PC-9 (cell line): Measurements from ENCODE around the gene EIF5A. TPM values are rescaled to one million over a fixed set of nuclear protein-coding genes. Genes with fewer than 3 reads are reported as not detected.

Experiments
- BruUV-seq: library from RNA; stranded (reverse); fragments of 400-500 nt; replicated peaks from 2 replicates; lab custom pipeline; 2021; lab: Mats Ljungman, UMichigan
- CTCF ChIA-PET: fragments of 300-600 bp; sonication (Branson Sonifier 250); formaldehyde crosslinking; loops from one replicate; lab custom pipeline; 2022; ENCODE audit warnings: antibody characterized with exemption; lab: Charles Lee
- POLR2A ChIA-PET: fragments of 300-600 bp; sonication (Branson Sonifier 250); formaldehyde crosslinking; loops from one replicate; lab custom pipeline; 2022; ENCODE audit warnings: antibody characterized with exemption; ENCODE audit not compliant: unreplicated experiment; lab: Charles Lee
- DNase-seq, 2 experiments: peaks; one replicate each; pipeline versions ENCODE4 v3.0.0 to v3.0.0-alpha.2; 2015 to 2022; ENCODE audit warnings: mixed read lengths in 1 of 2
- H2AFZ ChIP-seq: fragments of 200-600 bp; sonication (generic); 2 replicates; pipeline ENCODE4 v1.8.1; 2017; ENCODE audit warnings: antibody characterized with exemption
- H3F3A ChIP-seq: fragments of 200-600 bp; sonication (generic); 2 replicates; pipeline ENCODE4 v1.8.1; 2017; ENCODE audit warnings: antibody characterized with exemption, mild to moderate bottlenecking, low read depth; ENCODE audit not compliant: insufficient read depth
- H3K27ac ChIP-seq: fragments of 200-600 bp; sonication (generic); 2 replicates; pipeline ENCODE4 v1.6.1; 2016; ENCODE audit warnings: mixed run types
- H3K27me3 ChIP-seq: fragments of 200-600 bp; sonication (generic); 2 replicates; pipeline ENCODE4 v1.6.1; 2016; ENCODE audit warnings: low read depth, mixed run types; ENCODE audit not compliant: insufficient read depth
- H3K36me3 ChIP-seq: fragments of 200-600 bp; sonication (generic); 2 replicates; pipeline ENCODE4 v1.6.1; 2016; ENCODE audit warnings: low read depth, mixed run types
- H3K4me1 ChIP-seq: fragments of 200-600 bp; sonication (generic); replicated peaks from 2 replicates; pipeline ENCODE4 v1.6.1; 2016; ENCODE audit warnings: mixed run types; ENCODE audit not compliant: insufficient read depth
- H3K4me2 ChIP-seq: fragments of 200-600 bp; sonication (generic); 2 replicates; pipeline ENCODE4 v1.6.1; 2017; ENCODE audit warnings: mixed run types
- H3K4me3 ChIP-seq: fragments of 200-600 bp; sonication (generic); 2 replicates; pipeline ENCODE4 v1.6.1; 2016; ENCODE audit warnings: mixed run types
- H3K79me2 ChIP-seq: fragments of 200-600 bp; sonication (generic); 2 replicates; pipeline ENCODE4 v1.6.1; 2017; ENCODE audit warnings: low read depth, mixed run types
- H3K9me2 ChIP-seq: fragments of 200-600 bp; sonication (generic); 2 replicates; pipeline ENCODE4 v1.8.1; 2017; ENCODE audit warnings: mild to moderate bottlenecking; ENCODE audit not compliant: insufficient read depth
- H3K9me3 ChIP-seq: fragments of 200-600 bp; sonication (generic); 2 replicates; pipeline ENCODE4 v1.8.1; 2016; ENCODE audit warnings: low read depth; ENCODE audit not compliant: insufficient read depth
- H4K20me1 ChIP-seq: fragments of 200-600 bp; sonication (generic); 2 replicates; pipeline ENCODE4 v1.8.1; 2017; ENCODE audit not compliant: insufficient read depth
- EZH2 ChIP-seq: fragments of 200-600 bp; sonication (generic); IDR thresholded peaks from 2 replicates; pipeline ENCODE4 v1.8.0; 2017; ENCODE audit warnings: antibody characterized with exemption, low read depth
- intact Hi-C: fragments of 100-400 bp; cut with micrococcal nuclease; formaldehyde crosslinking; loops from one replicate; pipeline ENCODE4 v1.10.0; 2022; ENCODE audit not compliant: unreplicated experiment
- total RNA-seq: library from RNA; stranded (reverse); gene quantifications from 2 replicates; pipeline ENCODE4 v1.2.3, GENCODE V29; 2021
- TF ChIP-seq, protein P1 (sequence below): fragments of 200-600 bp; sonication (generic); conservative IDR thresholded peaks from 2 replicates; pipeline ENCODE4 v1.6.1; 2017; ENCODE audit warnings: mixed run types, antibody characterized with exemption, mild to moderate bottlenecking, moderate library complexity

The EIF5A gene
- total RNA-seq, 1 experiment from 2014 or later: 1,298 TPM

DNA sequence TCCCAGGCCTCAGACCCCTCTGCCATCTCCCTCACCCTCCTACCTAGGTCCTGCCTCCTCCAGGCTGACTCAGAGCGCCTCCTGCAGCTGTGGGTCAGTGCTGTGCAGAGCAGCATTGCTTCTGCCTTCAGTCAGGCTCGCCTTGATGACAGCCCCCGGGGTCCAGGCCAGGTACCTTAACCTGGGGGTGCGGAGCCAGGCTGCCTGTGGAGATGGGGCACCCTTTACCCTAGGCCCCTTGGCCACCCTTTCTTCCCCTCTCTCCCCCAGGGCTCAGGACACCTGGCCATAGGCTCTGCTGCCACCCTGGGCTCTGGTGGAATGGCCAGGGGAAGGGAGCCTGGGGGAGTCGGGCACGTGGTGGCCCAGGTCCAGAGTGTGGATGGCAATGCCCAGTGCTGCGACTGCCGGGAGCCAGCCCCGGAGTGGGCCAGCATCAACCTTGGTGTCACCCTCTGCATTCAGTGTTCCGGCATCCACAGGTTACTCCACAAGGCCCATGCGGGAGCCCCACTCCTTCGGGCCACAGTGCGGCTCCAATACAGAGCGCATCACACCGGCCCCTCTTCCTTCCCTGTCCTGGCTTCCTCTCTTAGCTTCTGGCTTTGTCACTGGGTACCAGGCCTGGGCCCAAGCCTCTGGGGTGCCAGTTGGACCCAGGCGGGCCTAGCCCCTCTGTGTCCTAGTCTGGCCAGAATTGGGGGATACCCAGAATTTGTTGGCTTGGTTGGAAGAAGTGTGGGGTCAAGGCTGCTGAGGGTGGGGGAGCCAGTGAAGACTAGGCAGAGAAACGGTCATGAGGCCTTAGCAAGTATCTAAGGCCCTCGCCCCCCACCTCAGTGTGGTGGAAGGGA lies 39.6 kb downstream of the EIF5A start:
- intact Hi-C loops: loop anchor here (1.0 kb wide), 1 partner anchor 66 kb away; the partner anchor contains the start of gene SLC2A4
- H3K36me3 ChIP-seq: no peaks in the 10 kb centered on the region
- no peak for DNase-seq
- ChIA-PET CTCF (no interaction called here), POLR2A (no interaction called here)
- peaks cover 18% of the 10 kb centered on the region for H3K79me2 ChIP-seq
- peaks cover 7% of the 10 kb centered on the region for H3K4me1 ChIP-seq
- H3K4me3 ChIP-seq: no peak overlapping the region
- no peak for TF ChIP-seq EZH2
- TF ChIP-seq, protein P1, sequence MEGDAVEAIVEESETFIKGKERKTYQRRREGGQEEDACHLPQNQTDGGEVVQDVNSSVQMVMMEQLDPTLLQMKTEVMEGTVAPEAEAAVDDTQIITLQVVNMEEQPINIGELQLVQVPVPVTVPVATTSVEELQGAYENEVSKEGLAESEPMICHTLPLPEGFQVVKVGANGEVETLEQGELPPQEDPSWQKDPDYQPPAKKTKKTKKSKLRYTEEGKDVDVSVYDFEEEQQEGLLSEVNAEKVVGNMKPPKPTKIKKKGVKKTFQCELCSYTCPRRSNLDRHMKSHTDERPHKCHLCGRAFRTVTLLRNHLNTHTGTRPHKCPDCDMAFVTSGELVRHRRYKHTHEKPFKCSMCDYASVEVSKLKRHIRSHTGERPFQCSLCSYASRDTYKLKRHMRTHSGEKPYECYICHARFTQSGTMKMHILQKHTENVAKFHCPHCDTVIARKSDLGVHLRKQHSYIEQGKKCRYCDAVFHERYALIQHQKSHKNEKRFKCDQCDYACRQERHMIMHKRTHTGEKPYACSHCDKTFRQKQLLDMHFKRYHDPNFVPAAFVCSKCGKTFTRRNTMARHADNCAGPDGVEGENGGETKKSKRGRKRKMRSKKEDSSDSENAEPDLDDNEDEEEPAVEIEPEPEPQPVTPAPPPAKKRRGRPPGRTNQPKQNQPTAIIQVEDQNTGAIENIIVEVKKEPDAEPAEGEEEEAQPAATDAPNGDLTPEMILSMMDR: no peak
- no peaks in the 10 kb centered on the region for H4K20me1 ChIP-seq
- H3K4me2 ChIP-seq: no peak overlapping the region
- no TSS peak for BruUV-seq
- no peaks in the 10 kb centered on the region for H3K9me2 ChIP-seq
- no peaks in the 10 kb centered on the region for H3K9me3 ChIP-seq
- H3K27me3 ChIP-seq: peaks cover 13% of the 10 kb centered on the region
- peaks cover 27% of the 10 kb centered on the region for H3F3A ChIP-seq
- no peak overlapping the region for H3K27ac ChIP-seq
- no peak overlapping the region for H2AFZ ChIP-seq

DNA sequence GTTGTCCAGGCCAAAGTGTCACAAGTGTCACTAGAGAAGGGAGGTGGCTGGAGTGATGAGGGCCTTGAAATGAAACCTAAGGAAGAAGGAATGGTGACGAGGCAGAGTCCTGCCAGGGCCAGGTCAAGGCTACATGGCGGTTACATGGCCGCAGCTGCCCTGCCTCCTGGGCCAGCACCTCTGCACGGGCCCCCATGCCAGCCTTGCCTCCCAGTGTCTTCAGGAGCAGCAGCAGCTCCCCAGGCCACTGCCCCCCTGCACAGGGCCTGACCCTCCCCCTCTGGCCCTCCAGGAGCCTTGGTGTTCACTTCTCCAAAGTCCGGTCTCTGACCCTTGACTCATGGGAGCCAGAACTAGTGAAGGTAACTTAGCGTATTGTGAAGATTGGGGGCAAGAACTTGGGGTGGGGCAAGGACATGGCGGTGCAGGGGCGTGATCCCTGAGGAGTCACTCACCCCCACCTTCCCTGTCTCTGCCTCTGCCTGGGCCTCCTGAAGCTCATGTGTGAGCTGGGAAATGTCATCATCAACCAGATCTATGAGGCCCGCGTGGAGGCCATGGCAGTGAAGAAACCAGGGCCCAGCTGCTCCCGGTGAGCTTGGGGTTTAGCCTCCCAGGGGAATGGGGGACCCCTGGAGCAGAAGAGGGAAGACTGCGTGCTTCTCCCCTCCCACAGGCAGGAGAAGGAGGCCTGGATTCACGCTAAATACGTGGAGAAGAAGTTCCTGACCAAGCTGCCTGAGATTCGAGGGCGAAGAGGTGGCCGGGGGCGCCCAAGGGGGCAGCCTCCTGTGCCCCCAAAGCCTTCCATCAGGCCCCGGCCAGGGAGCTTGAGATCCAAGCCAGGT lies 40.4 kb downstream of the EIF5A start:
- H2AFZ ChIP-seq: no peak overlapping the region
- POLR2A ChIA-PET: interaction anchor here (0.6 to 0.7 kb wide), 2 partner anchors 23 to 312 kb away, joined by 3 to 11 read pairs; partner anchors contain the start of gene SLC16A13
- no peaks in the 10 kb centered on the region for H3K9me3 ChIP-seq
- H3K27ac ChIP-seq: no peak overlapping the region
- DNase-seq: no peak
- BruUV-seq: no TSS peak
- no peak overlapping the region for H3K4me2 ChIP-seq
- peaks cover 8% of the 10 kb centered on the region; the same call in 1 of the 2 replicates for H3K27me3 ChIP-seq
- peaks cover 24% of the 10 kb centered on the region for H3K79me2 ChIP-seq
- no peaks in the 10 kb centered on the region for H3K9me2 ChIP-seq
- CTCF ChIA-PET: no interaction called here
- H4K20me1 ChIP-seq: no peaks in the 10 kb centered on the region
- no peaks in the 10 kb centered on the region for H3K36me3 ChIP-seq
- peaks cover 34% of the 10 kb centered on the region for H3F3A ChIP-seq
- H3K4me1 ChIP-seq: peaks cover 12% of the 10 kb centered on the region
- H3K4me3 ChIP-seq: no peak overlapping the region
- TF ChIP-seq EZH2: no peak
- TF ChIP-seq, protein P1: no peak
- intact Hi-C loops: no loop called here
